GM10847 (cell line): ENCODE measurements around the gene RNASE7.

Experiments
- POLR2A ChIP-seq: IDR thresholded peaks from 2 replicates; pipeline ENCODE4 v1.6.1; 2011; ENCODE audit not compliant: insufficient read length; ENCODE audit errors: extremely low read depth

The RNASE7 gene

DNA sequence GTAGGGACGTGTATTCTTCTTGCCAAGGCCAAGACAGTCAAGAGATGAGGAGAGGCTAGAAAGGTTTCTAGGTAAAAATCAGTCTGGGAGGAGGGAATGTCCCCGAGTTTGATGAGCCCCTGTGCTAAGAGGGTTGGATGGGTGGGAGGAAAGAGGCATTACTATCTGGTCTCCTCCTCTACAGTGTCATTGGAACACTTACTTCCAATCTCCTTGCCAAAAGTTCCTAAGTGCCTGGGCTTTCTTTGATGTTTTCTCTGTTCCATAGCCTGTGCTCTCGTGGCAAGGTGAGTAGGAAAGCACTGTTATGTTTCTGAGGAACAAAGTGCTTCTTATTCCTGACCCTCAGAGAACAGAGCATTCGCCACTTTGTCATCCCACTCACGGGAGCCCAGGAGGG, 7.5 kb upstream of the RNASE7 start, which contains the start of gene RNASE13:
TSS of gene RNASE13 (minus strand) at position 101 of the 400 bp plus-strand sequence. CDS start 519 bp downstream, outside the sequence.
- no peak for TF ChIP-seq POLR2A

GRCh38 chr14:21036751-21037150, 5.4 kb upstream of the RNASE7 start:
- no peak for TF ChIP-seq POLR2A

DNA sequence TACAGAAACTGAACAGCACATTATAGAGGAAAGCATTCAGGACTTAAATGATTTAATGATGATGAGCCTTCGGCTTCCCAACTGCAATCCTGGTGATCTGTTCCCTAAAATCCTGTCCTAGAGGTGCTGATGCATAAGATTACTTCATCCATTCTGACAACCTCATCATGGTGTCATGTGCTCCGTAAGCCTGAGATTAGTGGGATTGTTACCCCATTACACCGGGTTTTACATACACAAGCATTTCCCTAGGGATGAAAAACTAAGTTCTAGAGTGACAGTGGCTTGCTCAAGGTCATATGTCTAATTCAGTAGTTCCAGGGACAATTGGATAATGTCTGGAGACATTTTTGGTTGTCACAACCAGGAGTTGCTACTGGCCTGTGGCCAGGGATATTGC, 5.0 kb upstream of the RNASE7 start:
- TF ChIP-seq POLR2A, result no peak

DNA sequence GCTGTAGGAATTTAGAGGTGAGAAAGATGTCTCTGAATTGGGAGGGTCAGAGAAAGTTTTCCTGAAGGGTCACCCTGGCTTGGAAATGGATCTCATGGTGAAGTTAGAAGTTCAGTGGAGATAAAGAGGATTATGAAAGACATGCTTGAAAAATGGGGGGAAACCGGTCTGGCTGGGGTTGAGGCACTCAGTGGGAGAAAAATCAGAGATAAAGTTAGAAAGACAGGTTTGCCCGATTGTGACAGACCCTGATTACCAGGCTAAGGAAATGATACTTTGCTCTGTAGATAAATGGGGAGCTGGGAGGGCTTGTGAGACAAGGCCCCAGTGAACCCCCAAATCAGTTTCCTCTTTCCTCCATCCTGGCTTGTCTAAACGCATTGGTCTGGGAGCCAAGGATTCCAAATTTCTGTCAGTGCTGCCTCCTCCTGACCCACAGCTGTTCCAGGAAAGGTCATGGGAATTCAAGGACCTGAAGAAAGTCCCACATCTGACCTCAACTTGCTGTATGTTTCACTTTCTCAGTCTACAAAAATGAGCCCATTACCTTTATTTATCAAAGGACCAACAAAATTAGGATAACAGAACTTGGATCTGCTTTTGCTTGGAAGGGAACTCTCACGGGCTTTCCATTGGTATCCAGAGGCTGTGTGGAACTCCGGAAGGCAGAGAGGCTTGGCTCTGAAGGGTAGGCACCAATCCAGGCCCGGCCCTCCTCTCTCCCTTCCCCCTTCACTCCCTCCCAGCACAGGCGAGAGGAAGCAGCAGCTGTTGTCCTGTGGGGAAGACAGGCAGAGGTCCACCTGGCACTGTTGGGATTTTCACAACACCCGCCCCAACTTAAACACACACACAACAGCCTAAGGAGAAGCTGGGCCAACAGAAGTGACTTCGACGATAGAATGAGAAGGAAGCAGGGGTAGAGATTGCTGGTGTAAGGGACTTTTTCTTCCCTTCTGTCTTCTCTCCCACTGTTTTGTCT, 3.4 kb upstream of the RNASE7 start:
- no peak for TF ChIP-seq POLR2A

- TF ChIP-seq POLR2A, result no peak
These were observed 2.4 kb upstream of the RNASE7 start for GRCh38 chr14:21039585-21040369.

GRCh38 chr14:21040370-21040925, 1.7 kb upstream of the RNASE7 start:
- TF ChIP-seq POLR2A, result no peak

DNA sequence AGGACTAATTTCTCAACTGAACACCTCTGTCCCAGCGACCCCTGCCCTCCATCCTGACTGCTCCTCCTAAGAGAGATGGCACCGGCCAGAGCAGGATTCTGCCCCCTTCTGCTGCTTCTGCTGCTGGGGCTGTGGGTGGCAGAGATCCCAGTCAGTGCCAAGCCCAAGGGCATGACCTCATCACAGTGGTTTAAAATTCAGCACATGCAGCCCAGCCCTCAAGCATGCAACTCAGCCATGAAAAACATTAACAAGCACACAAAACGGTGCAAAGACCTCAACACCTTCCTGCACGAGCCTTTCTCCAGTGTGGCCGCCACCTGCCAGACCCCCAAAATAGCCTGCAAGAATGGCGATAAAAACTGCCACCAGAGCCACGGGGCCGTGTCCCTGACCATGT, 756 bp downstream of the RNASE7 start:
- no peak for TF ChIP-seq POLR2A

DNA sequence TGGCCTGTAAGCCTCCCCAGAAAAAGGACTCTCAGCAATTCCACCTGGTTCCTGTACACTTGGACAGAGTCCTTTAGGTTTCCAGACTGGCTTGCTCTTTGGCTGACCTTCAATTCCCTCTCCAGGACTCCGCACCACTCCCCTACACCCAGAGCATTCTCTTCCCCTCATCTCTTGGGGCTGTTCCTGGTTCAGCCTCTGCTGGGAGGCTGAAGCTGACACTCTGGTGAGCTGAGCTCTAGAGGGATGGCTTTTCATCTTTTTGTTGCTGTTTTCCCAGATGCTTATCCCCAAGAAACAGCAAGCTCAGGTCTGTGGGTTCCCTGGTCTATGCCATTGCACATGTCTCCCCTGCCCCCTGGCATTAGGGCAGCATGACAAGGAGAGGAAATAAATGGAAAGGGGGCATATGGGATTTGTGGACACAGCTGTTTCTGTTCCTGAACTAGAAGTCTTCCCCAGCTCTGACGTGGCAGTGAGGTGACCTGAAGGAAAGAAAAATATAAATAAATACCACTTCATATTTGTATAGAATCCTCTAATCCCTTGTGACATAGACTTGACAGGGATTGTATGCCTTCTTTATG, 1.3 kb downstream of the RNASE7 start:
- no peak for TF ChIP-seq POLR2A

- TF ChIP-seq POLR2A, result no peak
These were observed 1.9 kb downstream of the RNASE7 start for GRCh38 chr14:21043974-21044618.

DNA sequence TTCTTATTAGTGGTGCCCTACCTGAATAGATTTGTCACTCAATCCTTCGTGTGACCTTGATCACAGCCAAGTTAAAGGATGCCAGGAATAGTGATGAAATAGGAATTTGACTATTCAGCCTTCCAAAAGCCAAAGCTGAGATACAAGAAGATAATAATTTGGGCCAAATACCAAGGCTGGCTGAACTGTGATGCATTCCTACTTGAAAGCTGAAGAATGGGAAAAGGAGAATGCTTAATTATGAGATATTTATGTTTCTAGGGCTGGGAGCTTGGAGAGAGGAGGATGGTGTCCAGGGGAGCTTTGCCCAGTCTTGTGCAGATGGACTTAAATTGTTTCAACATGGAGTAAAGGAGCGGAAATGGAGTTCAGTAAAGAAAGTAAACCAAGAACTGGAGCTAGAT, 5.2 kb downstream of the RNASE7 start:
- no peak for TF ChIP-seq POLR2A

DNA sequence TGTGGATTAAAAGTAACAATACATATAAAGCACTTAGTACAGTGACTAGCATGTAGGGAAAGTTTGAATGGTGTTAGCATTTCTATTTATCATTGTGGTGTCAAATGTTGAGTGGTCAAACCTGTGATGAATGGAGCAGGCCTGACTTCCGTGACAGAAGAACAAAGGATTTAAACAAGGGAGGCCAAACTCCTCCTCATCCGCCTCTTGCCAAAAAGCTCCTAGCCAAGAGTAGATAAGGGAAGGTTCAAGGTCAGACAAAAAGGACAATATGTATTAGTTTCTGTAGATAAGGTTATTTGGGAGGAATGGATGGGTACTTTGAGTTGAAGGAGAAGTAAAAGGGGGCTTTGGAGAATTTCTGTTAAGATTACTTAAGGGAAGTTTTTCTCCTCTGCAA, 6.5 kb downstream of the RNASE7 start:
- TF ChIP-seq POLR2A, result no peak

- no peak for TF ChIP-seq POLR2A
These were observed 7.1 kb downstream of the RNASE7 start for GRCh38 chr14:21049271-21049673.

DNA sequence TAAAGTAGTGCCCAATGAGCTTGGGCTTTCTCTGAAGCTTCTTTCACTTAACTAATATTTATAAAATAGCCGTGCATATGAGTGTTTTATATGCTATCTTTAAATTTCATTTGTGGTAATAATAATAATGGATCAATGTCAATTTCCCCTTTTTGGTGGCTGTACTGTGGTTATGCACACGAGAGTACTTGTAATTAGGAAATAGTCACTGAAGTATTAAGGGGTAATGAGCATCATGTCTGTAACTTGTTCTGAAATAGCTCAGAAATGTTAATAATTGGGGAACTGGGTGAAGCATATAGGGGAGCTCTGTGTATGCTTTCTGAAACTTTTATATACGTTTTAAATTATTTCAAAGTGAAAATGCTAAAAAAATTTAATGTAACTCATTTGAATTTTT, 8.4 kb downstream of the RNASE7 start:
- no peak for TF ChIP-seq POLR2A

- no peak for TF ChIP-seq POLR2A
These were observed 11.3 kb downstream of the RNASE7 start for GRCh38 chr14:21053184-21054122.
